Stimulated activated CD4-positive, alpha-beta T cell treated with anti-CD3 and anti-CD28 coated beads, Interleukin-15, amount 100 ng/mL, for 1 hour (primary cell): ENCODE measurements around the gene DDX52.

Experiments
- DNase-seq, 2 donors: peaks; one replicate each; pipeline ENCODE4 v3.0.0-alpha.2; 2020; ENCODE audit warnings: low read depth in 1 of 2, low spot score in 1 of 2

The DDX52 gene

DNA sequence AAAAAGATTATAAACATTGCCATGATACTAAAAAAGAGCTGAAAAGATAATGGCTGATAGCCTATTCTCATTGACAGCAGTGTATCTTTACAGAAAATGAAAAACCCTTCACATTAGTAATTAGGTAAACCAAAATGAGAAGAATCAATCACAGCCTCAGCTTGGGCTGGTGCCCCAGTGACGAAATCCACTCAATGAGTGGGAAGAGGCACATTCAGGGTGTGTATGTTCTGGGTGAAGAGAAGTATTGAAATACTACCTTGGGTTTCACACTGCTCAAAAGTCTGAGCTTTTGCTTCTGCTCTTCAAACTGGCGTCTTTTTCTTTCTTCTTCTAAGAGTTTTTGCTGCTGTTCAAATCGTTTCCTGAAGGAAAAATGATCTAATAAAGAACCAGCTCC lies 58.2 kb downstream of the DDX52 start:
- no peak for DNase-seq

DNA sequence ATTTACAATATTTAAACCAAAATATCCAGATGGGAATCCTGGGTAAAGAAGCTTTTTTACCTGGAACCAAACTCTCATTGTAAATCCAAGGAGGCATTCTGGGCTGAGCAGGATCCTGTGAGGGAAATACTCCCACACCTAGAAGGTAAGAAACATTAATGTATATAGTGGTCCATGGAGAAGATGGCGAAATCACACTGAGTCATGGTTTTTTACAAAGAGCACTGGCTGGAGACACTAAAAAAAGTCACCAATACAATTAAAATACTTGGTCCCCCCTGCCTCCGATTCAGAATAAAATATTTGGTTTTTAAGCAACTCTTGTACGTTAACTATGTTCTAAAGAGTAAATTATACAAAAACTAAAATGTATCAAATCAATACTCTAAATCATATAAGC lies 67.0 kb downstream of the DDX52 start:
- DNase-seq: no peak

DNA sequence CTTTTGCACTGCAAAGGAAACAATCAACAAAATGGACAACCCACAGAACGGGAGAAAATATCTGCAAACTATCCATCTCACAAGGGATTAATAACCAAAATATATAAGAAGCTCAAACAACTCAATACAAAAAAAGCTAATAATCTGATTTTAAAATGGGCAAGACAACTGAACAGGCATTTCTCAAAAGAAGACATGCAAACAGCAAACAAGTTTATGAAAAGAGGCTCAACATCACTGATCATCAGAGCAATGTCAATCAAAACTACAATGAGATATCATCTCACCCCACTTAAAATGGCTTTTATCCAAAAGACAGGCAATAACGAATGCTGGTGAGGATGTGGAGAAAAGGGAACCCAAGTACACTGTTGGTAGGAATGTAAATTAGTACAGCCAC lies 68.8 kb downstream of the DDX52 start:
- no peak for DNase-seq

DNA sequence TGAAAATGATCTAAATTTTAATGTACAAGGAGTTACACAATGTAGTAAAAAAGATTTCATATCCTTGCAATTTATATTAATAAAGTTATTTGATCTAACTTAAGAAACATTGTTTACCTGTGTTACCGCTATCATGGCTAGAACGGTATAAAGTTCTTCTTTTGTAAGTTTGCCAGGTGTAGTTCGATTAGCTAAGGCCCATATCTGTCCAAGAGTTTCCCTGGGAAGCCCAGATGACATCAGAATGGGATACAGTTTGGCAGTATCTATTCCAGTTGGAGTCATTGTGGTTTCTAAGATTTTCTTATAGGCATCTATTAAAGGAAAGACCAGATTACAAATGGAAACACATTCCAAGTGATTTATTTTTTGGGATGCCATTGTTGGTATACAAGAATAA lies 71.6 kb downstream of the DDX52 start:
- DNase-seq: no peak

DNA sequence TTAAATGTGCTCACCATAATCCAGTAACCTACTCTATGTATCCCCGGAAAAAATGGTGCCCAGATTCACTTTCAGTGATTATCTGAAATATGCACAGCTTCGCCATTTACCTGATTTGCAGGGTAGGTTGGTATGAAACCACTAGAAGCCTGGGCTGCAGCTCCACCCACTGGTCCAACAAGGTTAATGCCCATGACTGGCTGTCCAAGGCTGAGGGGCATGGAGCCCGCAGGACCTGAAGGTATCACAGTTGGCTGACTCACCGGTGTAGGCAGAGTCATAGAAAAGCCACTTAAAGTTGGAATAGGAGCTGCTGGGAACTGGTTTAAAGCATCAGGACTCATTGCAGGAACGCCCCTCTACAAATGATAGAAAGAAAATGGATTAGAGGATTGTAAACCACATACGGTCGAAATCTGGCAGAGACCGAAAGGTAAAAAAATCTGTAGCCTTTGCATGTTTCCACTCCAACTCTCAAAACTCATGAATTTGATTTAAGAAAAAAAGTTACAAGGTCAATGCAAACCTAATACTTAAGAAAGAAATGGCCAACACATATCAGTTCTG lies 72.6 kb downstream of the DDX52 start:
- no peak for DNase-seq

DNA sequence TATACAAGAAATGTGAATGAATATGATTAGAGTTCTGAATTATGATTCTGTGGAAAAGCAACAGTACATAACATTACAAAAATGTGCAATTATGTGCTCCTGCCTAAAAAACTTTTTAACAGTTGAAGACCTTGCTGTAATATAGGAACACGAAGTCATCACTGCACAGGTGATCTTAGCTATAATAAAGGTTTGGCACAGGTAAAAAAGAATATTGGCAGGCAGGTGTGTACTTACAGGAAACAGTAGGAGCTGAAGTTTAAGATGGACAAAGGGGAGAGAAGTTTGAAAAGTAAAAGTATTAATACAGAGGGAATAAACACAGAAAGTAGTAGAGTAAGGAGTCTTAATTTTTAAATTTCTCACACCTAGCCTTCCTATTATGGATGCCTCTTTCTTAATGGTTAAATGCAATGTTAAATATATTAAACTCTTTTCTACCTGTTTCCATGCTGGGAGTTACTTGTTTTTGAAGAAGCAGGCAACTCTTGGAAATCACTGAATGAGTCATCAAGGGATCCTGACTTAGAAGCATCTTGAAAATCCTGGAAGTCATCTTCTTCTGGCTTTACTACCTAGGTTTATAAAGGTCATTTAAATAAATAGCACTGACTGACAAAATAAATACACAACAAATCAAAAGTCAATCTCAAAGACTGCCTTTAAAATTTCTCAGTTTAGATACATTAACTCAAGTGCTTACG lies 74.7 kb downstream of the DDX52 start:
- no peak for DNase-seq

DNA sequence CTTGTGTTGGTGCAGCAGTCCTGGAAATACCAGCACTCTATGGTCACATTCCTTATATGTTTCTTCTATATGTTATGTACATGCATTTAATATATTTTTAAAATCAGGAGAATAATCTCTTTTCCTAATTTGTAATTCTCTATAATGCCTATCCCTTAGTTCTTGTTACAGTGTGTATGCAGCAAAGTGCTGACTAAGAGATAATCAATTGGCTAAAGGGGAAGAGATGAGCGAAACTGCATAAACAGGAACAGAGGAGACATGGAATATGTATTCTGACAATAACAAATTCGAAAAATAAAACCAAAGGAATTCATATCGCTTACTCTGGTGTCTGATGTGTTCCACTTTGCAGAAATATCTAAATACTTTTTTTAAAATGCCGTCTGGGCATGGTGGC lies 75.7 kb downstream of the DDX52 start:
- DNase-seq: no peak

DNA sequence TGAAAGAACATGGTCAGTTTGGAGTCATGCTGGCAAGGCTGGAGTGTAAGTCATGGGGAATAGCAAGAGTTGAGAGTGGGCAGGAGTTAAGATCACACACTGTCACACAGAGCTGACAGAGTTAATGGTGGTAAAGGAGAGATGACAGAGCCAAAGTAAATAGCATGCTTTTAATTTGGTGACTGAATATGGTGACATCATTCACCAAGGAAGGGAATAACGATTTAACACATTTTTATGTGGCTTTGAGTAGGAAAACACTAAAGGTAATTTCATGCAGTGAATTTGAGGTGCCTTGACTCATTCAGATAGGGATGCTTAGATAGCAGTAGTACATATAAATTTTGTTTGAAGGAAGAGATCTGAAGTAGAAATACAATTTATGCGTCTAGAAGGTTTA lies 76.1 kb downstream of the DDX52 start:
- DNase-seq: no peak

DNA sequence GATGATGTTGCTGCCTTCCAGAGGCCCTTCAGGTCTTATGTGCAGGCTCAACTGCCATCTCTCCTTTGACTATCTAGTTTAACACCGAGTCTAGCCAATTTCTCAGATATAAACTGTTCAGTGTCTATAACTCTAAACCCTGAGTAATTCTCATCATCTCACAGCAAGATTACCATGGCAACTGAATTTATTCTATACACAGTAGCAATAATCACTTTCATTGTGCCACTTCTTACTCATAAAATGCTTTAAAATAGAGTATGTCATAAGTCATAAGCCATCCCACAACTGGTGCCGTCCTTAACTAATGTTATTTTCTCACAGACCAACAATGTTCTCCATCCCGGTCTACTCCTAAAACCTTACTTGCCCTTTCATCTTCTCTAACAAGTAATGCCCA lies 79.0 kb downstream of the DDX52 start:
- no peak for DNase-seq

DNA sequence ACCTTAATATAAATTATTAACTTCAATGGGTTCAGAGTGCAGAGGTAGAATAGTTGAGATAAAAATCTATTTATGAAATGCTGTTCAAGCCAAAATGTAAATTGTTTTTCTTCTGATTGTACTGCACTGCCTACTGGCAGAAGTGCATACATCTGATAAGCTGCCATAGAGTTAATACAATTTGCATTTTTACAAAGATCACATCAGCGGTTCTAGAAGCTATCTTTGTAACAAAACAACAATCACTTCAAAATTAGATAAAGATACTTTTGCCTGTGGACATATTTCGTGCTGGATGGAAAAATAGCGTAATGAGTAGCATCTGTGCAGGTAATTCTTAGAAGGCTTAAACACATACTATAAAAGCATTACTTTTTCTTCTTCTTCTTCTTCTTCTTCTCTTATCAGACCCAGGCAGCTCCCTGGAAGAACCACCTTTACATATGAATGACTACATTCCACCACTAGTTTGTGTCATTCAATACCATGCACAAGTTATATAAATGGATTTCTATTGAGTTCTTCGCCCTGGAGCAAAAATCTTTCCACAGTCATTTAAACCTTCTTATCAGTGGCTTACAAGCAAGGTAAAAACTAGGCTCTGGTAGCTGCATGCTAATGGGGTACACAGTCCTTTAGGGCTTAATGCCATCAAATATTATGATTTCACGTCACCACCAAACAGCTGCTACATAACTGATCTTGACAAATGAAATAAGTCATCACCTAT lies 81.1 kb downstream of the DDX52 start:
- no peak for DNase-seq
